Fibroblast of the conjunctiva (primary cell): ENCODE measurements around the gene EEF1AKMT4.

Experiments used
- DNase-seq: peaks from one replicate; pipeline ENCODE4 v3.0.0-alpha.2; 2010; ENCODE audit warnings: low read depth

The EEF1AKMT4 gene

DNA sequence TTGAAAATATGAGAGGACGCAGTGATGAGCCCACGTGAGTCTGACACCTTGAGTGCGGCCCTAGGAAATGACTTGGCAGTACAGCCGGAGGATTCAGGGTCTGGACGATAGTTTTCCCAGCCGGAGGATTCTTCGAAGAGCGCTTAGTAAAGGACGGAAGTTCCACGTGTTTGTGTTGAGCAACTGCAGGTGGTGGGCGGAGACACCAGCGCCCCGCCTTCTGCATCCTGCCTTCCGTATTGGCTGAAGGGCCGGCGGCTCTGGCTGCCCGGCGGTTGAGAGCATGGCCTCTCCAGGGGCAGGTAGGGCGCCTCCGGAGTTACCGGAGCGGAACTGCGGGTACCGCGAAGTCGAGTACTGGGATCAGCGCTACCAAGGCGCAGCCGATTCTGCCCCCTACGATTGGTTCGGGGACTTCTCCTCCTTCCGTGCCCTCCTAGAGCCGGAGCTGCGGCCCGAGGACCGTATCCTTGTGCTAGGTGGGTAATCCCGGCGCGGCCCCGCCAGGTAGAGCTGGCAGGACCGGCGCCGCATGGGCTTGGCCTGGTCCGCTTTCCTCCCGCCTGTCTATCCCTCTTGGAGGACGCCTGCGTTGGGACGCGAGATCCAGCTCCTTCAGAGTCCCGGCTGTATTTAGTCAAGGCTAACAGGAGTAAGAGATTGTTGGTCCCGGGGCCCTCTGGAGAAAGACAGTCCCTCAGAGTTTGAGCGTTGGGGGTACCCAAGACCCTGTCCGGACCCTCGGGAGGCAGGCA lies at the start of gene EEF1AKMT4:
TSS of gene EEF1AKMT4 (plus strand) at position 261 of the 755 bp plus-strand sequence. CDS start at position 284, 23 bp downstream.
- peak; percentile 97 for DNase-seq

DNA sequence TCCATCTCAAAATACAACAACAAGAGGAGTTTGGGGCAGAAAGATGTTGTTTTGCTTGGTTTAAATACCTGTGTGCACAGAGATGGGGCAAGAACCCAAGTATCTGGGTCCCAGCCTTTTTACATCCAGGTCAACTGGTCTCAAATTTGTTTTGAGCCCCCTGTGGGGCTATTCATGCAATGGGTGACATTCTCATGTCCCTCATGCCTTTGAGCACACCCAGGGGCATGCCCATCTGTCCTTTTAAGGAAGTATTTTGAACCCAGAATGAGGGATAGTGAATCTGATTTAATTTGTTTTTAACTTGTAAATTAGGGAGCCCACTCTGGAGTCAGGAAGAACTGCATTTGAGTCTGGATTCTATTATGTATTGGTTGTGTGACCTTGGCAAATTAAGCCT lies 48.6 kb upstream of the EEF1AKMT4 start:
- no peak for DNase-seq

DNA sequence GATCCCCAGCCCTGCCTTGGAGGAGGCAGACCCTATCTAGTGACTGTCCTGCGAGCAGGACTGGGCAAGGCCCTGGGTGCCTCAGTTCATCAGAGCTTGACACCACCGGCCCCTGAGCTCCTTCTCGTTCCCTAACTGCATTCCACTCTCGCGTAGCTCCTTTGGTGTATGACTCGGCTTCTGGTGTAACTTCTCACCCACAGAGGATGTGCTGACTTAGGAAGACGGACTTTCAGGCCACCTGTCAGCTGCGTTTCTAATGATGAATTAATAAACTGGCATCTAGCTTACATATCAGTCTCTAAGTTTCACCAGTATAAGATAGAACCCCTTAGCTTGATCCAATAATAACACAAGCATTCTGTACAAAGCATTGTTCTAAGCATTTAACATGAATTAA lies 45.9 kb upstream of the EEF1AKMT4 start:
- DNase-seq = no peak

DNA sequence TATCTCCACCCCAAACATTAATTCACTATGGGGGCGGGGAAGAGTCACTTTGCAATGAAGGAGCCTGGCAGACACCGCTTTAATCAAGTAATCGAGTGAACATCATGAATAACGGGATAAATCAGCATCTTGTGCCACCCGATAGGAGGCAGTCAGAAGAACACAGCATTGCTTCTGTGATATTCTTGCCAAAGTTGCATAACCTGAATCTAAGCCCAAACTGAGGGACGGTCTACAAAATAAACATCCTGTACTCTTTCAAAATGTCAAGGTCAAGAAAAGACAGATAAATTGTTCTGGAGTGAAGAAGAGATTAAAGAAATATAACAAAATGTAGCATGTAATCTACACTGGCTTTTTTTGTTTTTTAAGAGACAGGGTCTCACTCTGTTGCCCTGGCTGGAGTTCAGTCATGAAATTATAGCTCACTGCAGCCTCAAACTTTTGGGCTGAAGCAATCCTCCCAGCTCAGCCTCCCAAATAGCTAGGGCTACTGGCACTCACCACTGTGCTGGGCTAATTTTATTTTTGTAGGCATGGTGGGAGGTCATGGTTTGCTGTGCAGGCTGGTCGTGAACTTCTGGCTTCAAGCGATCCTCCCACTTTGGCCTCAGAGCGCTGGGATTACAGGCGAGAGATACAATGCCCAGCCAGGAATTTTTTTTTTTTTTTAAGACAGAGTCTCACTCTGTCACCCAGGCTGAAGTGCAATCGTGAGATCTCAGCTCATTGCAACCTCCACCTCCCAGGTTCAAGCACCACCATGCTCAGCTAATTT lies 40.1 kb upstream of the EEF1AKMT4 start:
- no peak for DNase-seq

DNA sequence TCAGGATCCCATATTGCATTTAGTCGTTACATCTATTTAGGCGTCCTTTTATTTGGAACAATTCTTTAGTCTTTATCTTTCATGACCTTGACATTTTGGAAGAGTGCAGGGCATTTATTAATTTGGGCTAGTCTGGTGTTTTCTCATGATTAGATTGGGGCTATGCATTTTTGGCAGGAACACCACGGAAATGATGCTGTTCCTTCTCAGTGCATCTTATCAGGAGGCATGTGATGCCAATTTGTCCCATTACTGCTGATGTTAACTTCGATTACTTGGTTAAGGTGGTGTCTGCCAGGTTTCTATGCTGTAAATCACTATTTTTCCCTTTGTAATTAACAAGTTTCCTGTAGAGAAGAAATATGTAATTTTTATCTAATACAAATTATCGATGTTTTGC lies 38.2 kb upstream of the EEF1AKMT4 start:
- no peak for DNase-seq

DNA sequence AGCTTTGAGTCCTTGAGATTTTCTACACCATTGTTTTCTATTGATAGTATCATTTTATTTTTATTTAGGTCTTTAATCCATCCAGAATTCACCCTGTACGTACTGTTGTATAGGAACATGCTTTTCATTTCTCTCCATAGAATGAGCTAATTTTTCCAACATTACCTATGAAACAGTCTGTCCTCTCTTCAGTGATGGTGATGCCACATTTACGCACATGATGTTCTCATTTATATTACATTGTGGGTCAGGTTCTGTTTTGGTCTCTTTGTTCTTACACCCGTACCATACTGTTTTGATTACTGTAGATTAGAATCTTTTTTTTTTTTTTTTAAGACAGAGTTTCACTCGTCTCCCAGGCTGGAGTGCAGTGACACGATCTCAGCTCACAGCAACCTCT lies 37.8 kb upstream of the EEF1AKMT4 start:
- no peak for DNase-seq

DNA sequence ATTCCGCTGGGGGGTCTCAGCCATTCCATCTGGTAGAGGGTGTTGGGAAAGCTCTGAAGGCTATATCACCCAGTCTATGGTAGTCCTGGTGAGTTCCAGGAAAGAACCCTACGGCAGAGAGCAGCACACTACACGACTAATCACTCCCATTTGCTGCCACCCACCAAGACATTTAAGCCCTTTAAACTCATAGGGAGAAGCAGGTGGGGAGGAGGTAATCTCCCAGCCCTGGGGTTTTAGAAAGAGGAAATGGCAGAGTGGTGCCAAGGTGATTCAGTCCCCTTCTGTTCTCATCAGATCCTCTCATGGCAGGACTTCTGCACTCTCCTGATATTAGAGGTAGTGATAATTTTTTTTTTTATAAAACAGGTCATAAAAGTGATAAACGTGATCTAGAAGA lies 30.7 kb upstream of the EEF1AKMT4 start:
- no peak for DNase-seq

DNA sequence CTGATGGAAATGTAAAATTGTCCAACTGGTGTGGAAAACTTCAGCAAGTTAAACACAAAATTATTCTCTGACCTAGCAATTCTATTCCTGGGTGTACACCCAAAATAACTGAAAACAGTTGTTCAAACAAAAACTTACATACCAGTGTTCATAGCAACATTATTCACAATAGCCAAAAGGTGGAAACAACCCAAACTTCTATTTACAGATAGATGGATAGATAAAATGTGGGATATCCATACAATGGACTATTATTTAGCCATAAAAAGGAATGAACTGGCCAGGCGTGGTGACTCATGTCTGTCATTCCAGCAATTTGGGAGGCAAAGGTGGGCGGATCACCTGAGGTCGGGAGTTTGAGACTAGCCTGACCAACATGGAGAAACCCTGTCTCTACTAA lies 27.0 kb upstream of the EEF1AKMT4 start:
- no peak for DNase-seq

DNA sequence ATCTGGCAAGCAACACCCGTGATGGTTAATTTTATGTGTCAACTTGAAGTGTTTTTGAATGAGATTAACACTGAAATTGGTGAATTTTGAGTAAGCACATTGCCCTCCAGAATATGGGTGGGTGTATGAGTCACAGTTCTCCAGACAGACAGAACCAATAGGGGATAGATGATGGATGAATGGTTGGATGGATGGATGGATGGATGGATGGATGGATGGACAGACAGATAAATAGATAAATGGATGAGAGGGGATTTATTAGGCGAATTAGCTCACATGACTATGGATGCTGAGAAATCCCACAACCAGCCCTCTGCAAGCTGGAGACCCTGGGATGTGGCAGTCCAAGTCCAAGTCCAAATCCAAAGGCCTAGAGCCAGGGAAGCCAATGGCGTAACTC lies 25.5 kb upstream of the EEF1AKMT4 start:
- DNase-seq = no peak

DNA sequence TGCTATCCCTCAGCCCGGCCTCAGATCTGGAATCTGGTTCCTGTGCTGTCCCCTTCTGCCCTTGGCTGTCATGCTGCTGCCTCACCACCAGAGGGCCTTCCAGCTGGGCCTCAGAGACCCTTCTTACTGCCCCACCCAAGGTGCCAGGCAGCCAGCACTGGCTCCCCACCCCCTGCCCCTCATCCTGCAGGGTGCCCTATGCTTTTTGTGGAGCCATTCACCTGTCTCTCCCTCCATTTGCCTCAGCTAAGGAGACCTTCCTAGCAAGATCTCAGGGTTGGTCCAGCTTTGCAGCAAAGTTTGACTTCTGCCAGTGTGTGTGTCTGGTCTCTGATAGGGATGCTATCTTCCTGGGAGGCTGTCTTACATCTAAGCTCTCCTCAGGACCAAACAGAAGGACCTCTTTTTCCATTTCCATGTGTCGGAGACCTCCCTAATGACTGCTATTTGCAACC lies 22.0 kb upstream of the EEF1AKMT4 start:
- DNase-seq = no peak

DNA sequence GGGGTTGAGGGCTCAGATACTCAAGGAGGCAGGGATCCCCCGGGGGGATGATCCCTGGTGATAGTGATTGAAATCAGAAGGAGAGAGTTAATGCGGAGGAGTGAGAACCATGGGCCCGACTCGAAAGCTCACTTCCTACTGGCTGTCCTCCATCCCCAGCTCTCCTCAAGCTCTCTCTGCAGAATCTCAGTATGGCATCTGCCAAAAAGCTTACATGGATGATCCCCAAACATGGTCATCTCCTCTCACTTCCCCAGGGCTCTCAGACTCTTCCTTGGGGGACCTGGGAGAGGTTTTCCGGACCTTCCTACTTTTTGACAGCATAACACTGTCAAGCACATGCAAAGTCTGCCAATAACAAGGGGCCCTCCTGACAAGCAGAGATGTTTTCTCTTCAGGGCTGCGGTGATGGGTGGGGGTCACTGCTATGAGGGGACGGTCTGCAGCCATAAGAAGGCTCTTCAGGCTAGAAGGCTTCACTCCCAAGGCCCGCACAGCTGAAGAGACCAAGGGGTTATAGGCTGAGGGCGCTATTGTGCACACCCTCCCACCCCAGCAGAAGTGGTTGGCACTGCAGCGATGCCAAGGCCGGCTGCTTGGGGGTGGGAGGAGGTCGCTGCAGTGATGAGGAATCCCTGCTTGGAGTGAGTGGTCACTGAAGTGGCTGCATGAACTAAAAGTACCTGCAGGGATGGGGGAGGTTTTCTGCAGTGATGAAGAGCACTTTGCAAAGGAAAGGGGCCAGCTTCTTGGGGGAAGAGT lies 20.9 kb upstream of the EEF1AKMT4 start:
- DNase-seq = no peak

DNA sequence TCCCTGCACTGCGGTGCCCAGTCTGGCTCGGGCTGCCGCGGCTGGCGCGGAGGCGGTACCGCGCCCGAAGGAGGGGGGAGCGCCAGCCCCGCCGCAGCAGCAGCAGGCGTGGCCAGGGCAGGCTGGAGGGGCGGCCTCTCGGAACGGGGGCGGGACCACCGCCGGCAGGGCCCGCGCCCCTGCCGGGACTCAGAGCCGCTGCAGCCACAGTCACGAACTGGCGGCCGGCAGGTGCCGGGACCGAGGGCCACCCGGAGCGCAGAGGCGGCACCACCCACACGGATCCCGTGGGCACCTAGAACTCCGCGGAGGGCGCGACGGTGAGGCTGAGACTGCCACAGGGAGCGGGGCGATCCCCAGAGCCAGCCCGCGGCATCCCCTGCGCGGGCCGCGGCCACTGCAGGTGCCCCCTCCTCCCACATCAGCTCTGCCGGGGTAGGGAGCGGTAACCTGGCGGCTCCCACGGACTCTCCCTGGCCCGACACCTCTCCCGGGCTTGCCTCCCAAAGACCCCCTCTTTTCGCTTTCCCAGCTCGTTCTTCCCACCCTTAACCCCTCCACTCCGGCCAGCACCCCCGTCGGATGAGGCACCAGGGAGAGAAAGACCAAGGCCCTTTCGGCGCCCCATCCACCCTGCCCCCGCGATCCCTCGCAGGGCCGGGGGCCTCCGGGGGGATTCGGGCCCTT lies 19.9 kb upstream of the EEF1AKMT4 start, which contains the start of gene VWA5B2:
TSS of gene VWA5B2 (plus strand) at position 192 of the 687 bp plus-strand sequence. CDS start 944 bp downstream, outside the sequence.
- DNase-seq = no peak

DNA sequence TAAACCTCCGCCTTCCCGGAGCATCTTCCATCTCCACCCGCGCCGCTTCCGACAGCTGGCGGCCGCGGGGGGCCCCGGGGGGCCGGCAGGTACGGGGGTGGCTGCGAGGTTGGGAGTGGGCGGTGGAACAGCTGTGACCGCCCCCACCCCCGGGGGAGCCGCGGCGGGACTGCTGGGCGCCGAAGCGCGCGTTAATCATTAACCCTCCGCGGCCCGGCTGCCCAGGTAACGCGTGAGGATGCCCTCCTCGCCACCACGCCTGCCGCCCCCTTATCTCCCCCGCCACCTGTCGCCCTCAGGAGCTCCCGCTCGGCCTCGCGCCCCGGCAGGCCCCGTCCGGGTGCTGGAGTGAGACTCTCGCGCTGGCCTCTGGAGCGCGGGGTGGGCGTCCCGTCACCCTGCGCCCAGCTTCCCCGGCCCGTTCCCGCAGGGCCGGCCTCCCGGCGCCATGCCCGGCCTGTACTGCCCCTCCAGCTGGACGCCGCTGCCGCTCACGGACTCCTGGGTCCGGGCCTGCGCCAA lies 19.3 kb upstream of the EEF1AKMT4 start:
- DNase-seq = no peak

DNA sequence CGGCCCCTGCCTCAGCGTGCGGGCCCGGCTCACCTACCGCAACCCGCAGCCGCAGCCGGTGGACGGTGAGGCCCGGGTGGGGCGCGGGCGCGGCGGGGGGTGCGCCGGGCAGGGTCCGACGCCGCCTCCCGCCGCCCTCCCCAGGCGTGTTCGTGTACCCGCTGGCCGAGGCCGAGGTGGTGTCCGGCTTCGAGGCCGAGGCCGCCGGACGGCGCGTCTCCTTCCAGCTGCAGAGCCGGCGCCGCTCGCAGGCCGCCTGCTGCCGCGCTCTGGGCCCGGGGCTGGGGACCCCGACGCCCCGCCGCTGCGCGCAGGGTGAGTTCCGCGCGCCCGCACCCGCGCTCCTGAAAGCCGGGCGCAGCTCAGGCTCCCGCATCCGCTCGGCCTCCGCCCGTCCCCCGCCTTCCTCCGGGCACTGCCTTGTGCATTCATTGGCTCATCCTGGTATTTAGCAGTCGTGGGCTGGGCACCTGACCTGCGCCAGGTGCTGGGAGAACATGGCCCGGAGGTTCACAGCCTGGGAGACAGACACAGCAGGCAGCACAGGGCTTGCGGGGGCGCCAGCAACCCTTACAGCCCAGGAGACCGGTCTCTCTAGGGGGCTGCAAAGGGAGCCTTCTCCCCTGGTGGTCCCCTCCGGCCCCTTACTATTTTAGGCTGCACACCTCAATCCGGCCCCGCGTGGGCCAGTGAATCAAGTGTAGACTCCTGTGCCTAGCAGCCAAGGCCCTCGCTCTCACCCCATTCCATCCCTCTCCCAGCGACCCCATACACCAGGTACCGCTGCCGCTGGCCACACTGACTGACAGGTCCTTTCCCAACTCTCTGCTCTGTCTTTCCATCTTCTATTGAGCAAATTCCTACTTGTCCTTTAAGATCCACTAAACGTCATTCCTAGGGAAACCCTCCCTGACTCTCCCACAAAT lies 18.6 kb upstream of the EEF1AKMT4 start:
- no peak for DNase-seq

DNA sequence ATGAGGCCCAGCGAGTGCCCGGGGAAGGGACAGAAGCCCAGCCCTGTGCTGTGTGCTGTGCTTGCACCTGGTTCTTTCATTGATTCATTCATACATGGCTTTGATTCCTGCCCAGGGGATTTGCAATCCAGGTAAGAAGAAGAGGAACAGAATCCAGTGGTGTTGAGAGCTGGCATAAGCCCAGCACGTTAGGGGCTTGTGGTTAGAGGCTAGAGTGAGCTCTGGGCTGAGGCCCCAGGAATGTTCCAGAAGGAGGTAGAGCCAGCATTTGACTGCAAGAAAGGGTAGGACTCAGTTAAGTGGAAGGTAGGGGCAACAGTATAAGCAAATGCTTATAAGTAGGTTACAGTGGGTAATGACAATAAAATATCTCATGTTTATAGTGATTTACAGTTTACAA lies 17.8 kb upstream of the EEF1AKMT4 start:
- DNase-seq = no peak

DNA sequence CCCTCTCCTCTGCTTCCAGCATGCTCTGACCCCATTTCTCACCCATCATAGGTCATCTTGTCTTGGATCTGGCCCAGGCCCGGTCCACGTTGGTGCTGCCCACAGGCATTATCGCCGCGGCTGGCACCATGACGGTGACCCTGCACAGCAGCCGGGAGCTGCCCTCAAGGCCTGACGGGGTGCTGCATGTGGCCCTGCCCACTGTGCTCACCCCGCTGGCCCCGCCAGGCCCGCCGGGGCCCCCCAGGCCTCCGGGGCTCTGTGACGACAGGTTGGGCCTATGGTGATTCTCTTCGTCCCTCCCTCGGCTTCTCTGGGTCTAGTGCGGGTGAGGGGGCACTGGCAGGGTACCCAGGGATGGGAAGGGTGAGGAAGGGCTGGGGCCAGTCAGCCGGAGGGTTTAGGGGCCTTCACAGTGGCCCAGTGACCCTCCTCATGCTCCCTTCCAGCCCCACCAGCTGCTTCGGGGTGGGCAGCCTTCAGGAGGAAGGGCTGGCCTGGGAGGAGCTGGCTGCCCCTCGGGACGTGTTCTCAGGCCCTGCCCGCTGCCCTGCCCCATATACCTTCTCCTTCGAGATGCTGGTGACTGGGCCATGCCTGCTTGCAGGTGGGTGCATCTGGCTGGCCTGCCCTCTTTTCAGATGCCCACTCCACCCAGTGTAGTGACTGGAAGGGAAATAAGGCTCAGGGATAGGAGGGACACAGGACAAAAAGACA lies 16.2 kb upstream of the EEF1AKMT4 start:
- no peak for DNase-seq

DNA sequence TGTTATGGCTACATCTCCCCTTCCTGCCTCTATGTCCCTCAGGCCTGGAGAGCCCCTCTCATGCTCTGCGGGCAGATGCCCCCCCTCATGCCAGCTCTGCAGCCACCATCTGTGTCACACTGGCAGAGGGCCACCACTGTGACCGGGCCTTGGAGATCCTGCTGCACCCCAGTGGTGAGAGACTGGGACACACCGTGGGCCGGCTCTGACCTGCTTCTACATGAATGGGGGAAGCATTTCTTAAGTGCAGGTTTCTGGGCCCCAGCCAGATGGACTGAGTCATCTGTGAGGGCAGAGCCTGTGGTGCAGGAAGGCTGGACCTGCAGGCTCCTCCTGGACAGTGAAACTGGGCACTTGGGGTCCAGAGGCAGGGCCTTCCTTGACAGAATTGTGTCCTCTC lies 15.2 kb upstream of the EEF1AKMT4 start:
- DNase-seq = peak; percentile 43

DNA sequence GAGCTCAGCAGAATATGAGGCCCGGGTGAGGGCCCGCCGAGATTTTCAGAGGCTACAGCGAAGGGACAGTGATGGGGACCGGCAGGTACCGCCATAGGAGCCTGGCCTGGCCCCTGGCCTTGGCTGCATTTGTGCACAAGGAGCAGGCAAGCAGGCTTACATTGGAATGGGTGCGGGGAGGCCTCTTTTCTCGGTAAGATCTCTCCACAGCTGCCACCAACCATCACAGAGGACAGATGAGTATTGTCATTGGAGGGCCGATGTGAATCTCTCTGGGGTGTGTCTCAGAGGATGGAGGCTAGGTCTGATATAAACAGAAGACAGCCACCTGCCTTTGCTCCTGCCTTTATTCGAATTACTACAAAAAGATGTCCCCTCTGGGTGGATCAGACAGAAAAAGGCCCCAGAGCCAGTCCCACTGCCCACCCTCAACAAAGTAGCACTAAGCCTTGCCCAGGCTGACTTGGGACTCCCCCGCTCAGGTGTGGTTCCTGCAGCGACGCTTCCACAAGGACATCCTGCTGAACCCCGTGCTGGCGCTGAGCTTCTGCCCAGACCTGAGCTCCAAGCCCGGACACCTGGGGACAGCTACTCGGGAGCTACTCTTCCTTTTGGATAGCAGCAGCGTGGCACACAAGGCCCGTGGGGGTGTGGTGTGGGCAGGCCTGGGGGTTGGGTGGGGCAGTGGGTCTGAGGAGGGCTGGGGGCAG lies 14.6 kb upstream of the EEF1AKMT4 start:
- DNase-seq = no peak

DNA sequence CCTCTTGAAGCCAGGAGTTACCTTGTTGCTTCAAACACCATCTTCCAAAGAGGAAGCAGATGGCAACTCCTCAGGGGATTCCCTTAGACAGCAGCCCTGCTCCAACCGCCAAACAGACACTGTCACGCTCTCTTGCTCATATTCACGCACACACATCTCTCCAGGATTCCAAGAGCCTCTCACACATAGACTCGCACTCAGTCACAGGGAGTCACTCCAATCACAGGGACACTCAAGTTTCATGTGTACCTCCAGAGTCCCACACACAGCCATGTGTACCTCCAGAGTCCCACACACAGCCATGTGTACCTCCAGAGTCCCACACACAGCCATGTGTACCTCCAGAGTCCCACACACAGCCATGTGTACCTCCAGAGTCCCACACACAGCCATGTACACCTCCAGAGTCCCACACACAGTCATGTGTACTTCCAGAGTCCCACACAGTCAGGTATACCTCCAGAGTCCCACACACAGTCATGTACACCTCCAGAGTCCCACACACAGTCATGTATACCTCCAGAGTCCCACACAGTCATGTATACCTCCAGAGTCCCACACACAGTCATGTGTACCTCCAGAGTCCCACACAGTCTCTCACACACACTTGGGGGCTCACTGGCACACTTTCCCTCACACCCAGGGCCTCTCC lies 14.0 kb upstream of the EEF1AKMT4 start:
- no peak for DNase-seq
